Memory B cell (primary cell): ENCODE results near the gene MGAT2.

ENCODE experiments used
- ATAC-seq: fragments of 150-1000 bp; cut with Tn5 transposase; 2 replicates; pipeline ENCODE4 v1.10.0; 2021; ENCODE audit warnings: low read depth, mild to moderate bottlenecking, moderate library complexity
- DNase-seq, 2 donors: peaks; one replicate each; pipeline ENCODE4 v3.0.0; 2022; ENCODE audit warnings: low spot score in 2 of 2
- H3K27ac Mint-ChIP-seq: one replicate; pipeline ENCODE4 v1.8.0; 2022; ENCODE audit warnings: mild to moderate bottlenecking, moderate library complexity, mixed read lengths
- H3K27me3 Mint-ChIP-seq: one replicate; pipeline ENCODE4 v1.8.0; 2022; ENCODE audit warnings: mixed read lengths
- H3K36me3 Mint-ChIP-seq: one replicate; pipeline ENCODE4 v1.8.0; 2022; ENCODE audit warnings: mild to moderate bottlenecking, mixed read lengths
- H3K4me1 Mint-ChIP-seq: one replicate; pipeline ENCODE4 v1.8.0; 2022; ENCODE audit warnings: mixed read lengths
- H3K4me3 Mint-ChIP-seq: one replicate; pipeline ENCODE4 v1.8.0; 2022; ENCODE audit warnings: mild to moderate bottlenecking, moderate library complexity, mixed read lengths
- H3K9me3 Mint-ChIP-seq: one replicate; pipeline ENCODE4 v1.8.0; 2022; ENCODE audit warnings: mixed read lengths

The MGAT2 gene

DNA sequence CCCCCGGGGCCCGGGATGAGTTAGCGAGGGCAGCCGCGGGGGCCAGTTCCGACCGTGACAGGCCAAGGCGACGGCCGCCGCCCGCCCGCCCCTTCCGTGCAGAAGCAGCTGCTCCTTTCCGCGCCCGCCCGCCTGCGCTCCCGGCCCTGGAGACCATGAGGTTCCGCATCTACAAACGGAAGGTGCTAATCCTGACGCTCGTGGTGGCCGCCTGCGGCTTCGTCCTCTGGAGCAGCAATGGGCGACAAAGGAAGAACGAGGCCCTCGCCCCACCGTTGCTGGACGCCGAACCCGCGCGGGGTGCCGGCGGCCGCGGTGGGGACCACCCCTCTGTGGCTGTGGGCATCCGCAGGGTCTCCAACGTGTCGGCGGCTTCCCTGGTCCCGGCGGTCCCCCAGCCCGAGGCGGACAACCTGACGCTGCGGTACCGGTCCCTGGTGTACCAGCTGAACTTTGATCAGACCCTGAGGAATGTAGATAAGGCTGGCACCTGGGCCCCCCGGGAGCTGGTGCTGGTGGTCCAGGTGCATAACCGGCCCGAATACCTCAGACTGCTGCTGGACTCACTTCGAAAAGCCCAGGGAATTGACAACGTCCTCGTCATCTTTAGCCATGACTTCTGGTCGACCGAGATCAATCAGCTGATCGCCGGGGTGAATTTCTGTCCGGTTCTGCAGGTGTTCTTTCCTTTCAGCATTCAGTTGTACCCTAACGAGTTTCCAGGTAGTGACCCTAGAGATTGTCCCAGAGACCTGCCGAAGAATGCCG lies 699 bp downstream of the MGAT2 start:
- peak; percentile 30 for ATAC-seq

GRCh38 chr14:49622022-49622607 lies 1.5 kb downstream of the MGAT2 start:
- Mint-ChIP-seq H3K9me3 (no peaks in the 10 kb centered on the region), H3K36me3 (peaks cover 14% of the 10 kb centered on the region), H3K4me1 (peaks cover 22% of the 10 kb centered on the region)

More for the DNA sequence above, 699 bp downstream of the MGAT2 start:
- DNase-seq: no peak
- Mint-ChIP-seq H3K4me3 (peak overlapping the region; percentile 91), H3K27me3 (no peaks in the 10 kb centered on the region), H3K36me3 (peaks cover 12% of the 10 kb centered on the region), H3K9me3 (no peaks in the 10 kb centered on the region), H3K27ac (peak overlapping the region; percentile 96), H3K4me1 (peaks cover 22% of the 10 kb centered on the region)

DNA sequence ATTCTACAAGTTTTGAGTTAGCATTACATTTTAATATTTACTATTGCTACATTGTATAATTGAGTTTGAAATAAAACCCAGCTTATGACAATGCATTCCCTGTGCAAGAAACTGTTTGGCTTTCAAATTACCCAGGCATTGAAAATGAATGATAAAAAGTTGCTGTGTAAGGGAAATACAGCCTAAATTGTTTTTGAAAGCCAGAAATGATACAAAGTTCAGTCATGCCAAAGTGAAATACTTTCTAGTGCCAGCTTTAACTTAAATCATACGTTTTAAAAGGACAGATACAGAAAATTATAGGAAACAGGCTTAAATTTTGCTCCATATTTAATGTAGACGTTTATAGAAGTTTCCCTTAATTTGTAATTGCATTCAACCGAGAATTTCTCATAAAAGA lies 2.8 kb downstream of the MGAT2 start:
- peaks cover 15% of the 10 kb centered on the region for H3K4me1 Mint-ChIP-seq
- H3K27me3 Mint-ChIP-seq: no peaks in the 10 kb centered on the region
- no peaks in the 10 kb centered on the region for H3K9me3 Mint-ChIP-seq
- H3K4me3 Mint-ChIP-seq: peak overlapping the region; percentile 51
- ATAC-seq (no peak), DNase-seq (no peak)
- H3K27ac Mint-ChIP-seq: peak overlapping the region; percentile 73
- peaks cover 8% of the 10 kb centered on the region for H3K36me3 Mint-ChIP-seq

More at GRCh38 chr14:49622022-49622607, 1.5 kb downstream of the MGAT2 start:
- peak overlapping the region; percentile 91 for H3K4me3 Mint-ChIP-seq
- ATAC-seq: no peak
- H3K27me3 Mint-ChIP-seq: no peaks in the 10 kb centered on the region
- peak overlapping the region; percentile 96 for H3K27ac Mint-ChIP-seq
- no peak for DNase-seq

DNA sequence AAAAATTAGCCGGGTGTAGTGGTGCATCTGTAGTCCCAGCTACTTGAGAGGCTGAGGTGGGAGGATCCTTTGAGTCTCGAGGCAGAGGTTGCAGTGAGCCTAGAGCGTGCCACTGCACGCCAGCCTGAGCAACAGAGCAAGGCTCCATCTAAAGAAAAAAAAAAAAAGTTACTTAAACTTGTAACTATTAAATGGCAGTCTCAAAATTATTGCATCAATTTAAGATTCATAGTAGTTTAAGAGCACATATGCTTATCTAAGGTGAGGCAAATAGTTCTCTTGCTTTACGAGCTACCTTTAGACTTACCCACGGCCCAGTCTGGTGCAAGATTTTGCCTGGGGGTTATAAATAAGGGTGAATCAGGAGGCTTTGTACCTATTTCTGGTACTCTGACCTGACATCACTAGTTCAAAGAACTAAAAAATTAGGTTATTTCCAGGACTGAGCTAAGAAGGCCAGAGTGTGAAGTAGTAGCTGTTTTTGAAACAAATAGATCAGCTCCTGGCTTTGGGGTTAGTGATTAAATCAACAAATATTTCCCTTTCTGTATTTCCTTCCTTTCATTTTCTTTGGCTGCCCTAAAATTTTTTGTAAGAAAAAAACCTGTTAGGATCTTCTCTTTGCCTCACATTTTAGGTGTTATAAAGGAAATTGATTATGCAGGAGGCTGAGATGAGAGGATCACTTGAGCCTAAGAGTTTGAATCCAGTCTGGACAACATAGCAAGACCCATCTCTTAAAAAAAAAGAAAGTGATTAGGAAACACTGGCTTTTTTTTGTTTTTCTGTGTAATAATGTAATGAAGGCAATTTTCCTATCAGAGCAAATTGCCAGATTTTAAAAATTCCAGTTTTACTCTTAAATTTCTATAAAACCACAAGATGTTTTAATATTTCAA lies 3.6 kb downstream of the MGAT2 start:
- peak overlapping the region; percentile 51 for H3K4me3 Mint-ChIP-seq
- peaks cover 10% of the 10 kb centered on the region for H3K4me1 Mint-ChIP-seq
- H3K27me3 Mint-ChIP-seq: no peaks in the 10 kb centered on the region
- ATAC-seq (no peak), DNase-seq (no peak)
- no peaks in the 10 kb centered on the region for H3K9me3 Mint-ChIP-seq
- peak overlapping the region; percentile 73 for H3K27ac Mint-ChIP-seq
- H3K36me3 Mint-ChIP-seq: peaks cover 4% of the 10 kb centered on the region

DNA sequence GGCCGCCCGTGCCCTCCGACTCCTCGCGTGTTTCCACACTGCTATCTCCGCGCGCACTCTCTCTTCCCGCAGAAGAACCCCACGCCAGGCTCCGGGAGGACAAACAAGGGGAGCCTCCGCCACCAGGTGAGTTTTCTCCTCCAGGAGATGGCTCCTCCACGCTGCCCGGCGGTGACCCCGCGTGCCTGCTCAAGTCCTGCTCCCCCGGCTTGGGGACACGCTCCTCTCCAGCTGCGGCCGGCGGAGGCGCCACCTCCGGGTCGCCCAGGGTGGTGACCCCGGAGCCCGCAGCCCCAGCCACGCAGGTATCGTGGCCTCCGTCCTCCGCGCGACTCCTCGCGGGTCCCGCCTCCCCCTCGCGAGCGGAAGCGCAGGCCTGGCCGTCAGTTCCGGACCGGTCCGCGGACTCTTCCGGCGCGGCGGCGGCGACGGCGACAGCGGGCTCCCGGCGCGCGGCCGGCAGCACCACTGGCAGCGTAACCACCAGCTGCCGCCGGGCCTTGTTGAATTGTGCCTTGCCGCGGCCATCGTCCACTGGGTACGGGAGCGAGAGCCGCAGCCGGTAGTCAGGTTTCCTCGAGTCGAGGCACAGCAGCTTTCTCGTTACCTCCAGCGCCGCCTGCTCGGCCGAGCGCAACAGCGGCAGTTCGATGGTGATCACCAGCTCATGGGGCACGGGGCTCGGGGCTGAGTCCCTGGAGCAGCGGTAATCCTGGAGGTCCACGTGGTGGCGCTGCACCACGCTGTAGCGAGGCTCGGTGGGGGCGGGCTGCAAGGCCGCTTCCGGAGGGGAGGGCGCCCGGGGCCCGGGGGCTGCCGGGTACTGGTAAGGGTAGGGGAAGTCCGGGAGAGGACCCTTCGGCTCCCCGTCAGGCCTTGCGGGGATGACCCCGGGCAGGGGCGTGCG lies 13.3 kb downstream of the MGAT2 start:
- Mint-ChIP-seq H3K4me1 (peaks cover 28% of the 10 kb centered on the region), H3K27ac (peak overlapping the region; percentile 98), H3K9me3 (no peaks in the 10 kb centered on the region), H3K36me3 (peaks cover 12% of the 10 kb centered on the region), H3K4me3 (peak overlapping the region; percentile 95), H3K27me3 (no peaks in the 10 kb centered on the region)
- ATAC-seq: peak; percentile 74
- DNase-seq: peak; percentile 91 to 94

DNA sequence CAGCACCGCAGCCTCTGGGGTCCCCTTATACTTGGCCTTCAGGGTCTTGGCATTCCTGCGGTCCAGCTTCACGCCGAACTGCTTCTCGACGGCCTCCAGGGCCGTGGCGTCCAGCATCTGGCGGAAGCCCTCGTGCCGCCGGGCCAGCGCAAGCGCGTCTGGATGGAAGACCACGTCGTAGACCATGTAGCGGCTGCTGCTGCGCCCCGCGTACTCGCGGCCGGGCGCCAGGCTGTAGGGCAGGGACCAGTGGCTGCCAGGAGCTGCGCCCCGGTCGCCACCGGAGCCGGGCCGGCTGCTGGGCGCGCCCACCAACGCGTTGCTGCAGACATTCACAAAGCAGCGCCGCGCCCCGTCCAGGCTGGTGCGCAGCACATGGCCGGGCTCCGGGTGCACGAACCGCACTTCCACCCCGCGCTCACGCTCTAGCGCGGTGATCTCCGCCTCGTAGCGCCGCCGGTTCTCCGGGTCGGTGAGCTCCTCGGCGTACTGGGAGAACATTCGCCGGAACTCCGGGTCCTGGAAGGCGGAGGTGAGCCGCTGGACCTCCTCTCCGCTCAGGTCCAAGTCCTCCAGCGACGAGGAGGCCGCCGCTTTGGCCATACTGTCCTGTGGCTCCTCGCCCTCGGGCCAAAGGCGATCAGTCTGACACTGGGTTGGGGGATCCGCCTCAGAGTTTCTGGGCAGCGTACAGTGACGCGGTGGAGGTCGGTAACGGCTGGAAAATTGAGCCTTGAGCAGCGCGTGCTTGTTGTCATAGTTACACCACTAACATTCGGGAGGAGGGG lies 14.1 kb downstream of the MGAT2 start, which contains the start of gene DNAAF2:
TSS of gene DNAAF2 (minus strand) at position 698 of the 788 bp plus-strand sequence. CDS start at position 603, 95 bp downstream.
- Mint-ChIP-seq H3K36me3 (peaks cover 13% of the 10 kb centered on the region), H3K4me3 (peak within 1 kb of the TSS; percentile 95)
- peak; percentile 47 for ATAC-seq

GRCh38 chr14:49636866-49637265 lies 16.3 kb downstream of the MGAT2 start:
- DNase-seq (no peak), ATAC-seq (no peak)
- Mint-ChIP-seq H3K4me1 (peaks cover 31% of the 10 kb centered on the region), H3K9me3 (no peaks in the 10 kb centered on the region), H3K27ac (peak overlapping the region; percentile 98), H3K36me3 (peaks cover 13% of the 10 kb centered on the region), H3K27me3 (no peaks in the 10 kb centered on the region), H3K4me3 (peak overlapping the region; percentile 52)

More for the DNA sequence above, 14.1 kb downstream of the MGAT2 start, which contains the start of gene DNAAF2:
- DNase-seq: peak; percentile 72 to 80
- no peaks in the 10 kb centered on the region for H3K9me3 Mint-ChIP-seq
- H3K27me3 Mint-ChIP-seq: no peaks in the 10 kb centered on the region
- peaks cover 28% of the 10 kb centered on the region for H3K4me1 Mint-ChIP-seq
- H3K27ac Mint-ChIP-seq: peak within 1 kb of the TSS; percentile 98

DNA sequence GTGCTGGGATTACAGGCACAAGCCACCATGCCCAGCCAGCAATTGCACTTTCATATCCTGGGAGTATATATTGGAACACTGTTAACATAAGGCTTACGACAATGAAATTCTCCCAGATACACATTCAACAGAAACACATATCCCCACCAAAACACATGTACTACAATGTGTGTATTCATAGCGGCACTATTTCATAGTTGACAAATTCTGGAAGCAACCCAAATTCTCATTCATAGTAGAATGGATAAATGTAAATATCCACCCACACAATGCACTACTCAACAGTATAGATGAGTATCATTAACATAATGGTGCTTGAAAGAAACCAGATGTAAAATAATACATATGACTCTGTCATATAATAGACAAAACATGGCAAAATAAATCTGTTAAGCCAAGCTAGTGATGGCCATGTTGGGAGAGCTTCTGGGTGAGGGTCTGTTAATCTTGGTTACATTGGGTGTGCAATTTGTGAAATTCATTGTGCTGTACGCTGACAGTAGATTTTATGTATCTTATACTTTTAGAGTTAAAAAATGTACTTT lies 17.0 kb downstream of the MGAT2 start:
- Mint-ChIP-seq H3K9me3 (no peaks in the 10 kb centered on the region), H3K36me3 (peaks cover 14% of the 10 kb centered on the region), H3K4me1 (peaks cover 38% of the 10 kb centered on the region), H3K27me3 (no peaks in the 10 kb centered on the region), H3K4me3 (no peak overlapping the region), H3K27ac (peak overlapping the region; percentile 98)
- ATAC-seq: no peak
- no peak for DNase-seq

- no peak for ATAC-seq
- H3K4me1 Mint-ChIP-seq: peaks cover 30% of the 10 kb centered on the region
- H3K4me3 Mint-ChIP-seq: no peak overlapping the region
- H3K27me3 Mint-ChIP-seq: no peaks in the 10 kb centered on the region
- no peak for DNase-seq
- no peaks in the 10 kb centered on the region for H3K9me3 Mint-ChIP-seq
- peak overlapping the region; percentile 58 for H3K27ac Mint-ChIP-seq
- peaks cover 14% of the 10 kb centered on the region for H3K36me3 Mint-ChIP-seq
Observed at GRCh38 chr14:49640540-49641417, 20.2 kb downstream of the MGAT2 start.

- Mint-ChIP-seq H3K36me3 (peaks cover 13% of the 10 kb centered on the region), H3K4me3 (peak overlapping the region; percentile 11), H3K27ac (peak overlapping the region; percentile 81), H3K27me3 (no peaks in the 10 kb centered on the region), H3K4me1 (peaks cover 26% of the 10 kb centered on the region), H3K9me3 (no peaks in the 10 kb centered on the region)
- no peak for DNase-seq
- no peak for ATAC-seq
Observed at GRCh38 chr14:49641697-49642129, 21.1 kb downstream of the MGAT2 start.

DNA sequence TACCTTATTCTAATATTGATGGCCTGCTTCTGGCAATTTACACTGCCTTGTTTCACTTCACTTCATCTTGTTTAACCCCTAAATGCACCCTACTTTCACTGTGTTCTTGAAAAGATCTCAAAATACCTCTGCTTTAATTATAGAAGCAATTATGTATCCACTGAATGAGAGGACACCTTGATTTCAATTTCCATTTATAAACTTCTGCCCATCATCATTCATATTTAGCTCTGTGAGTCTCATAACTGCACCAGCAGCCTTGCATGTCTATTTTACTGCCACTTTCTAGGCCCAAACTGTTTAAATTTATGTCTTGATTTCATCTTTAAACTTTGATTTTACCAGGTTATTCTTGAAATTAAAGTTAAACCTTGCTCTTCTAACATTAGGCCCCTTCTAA lies 21.6 kb downstream of the MGAT2 start:
- DNase-seq (no peak), ATAC-seq (no peak)
- Mint-ChIP-seq H3K4me3 (peak overlapping the region; percentile 15), H3K27me3 (no peaks in the 10 kb centered on the region), H3K36me3 (peaks cover 12% of the 10 kb centered on the region), H3K27ac (peak overlapping the region; percentile 81), H3K4me1 (peaks cover 24% of the 10 kb centered on the region), H3K9me3 (no peaks in the 10 kb centered on the region)
